Neutrophil (primary cell): ENCODE measurements around the gene IL2RA.

ENCODE experiments used
- H3K27ac ChIP-seq: fragments of 200-600 bp; sonication (generic); 2 replicates; pipeline ENCODE4 v1.5.1; 2016; ENCODE audit warnings: mild to moderate bottlenecking, moderate library complexity
- H3K27me3 ChIP-seq: fragments of 200-600 bp; sonication (generic); 2 replicates; pipeline ENCODE4 v1.6.0; 2016; ENCODE audit warnings: mild to moderate bottlenecking
- H3K36me3 ChIP-seq: fragments of 200-600 bp; sonication (generic); 2 replicates; pipeline ENCODE4 v1.5.1; 2017
- H3K4me1 ChIP-seq, 2 experiments: fragments of 200-600 bp in 1 of 2; sonication (generic) in 1 of 2; 1 replicate in 1 of 2; 2 replicates in 1 of 2; pipeline versions ENCODE4 v1.5.1 to v1.6.1; 2013 to 2016; ENCODE audit warnings: low read depth in 1 of 2, low read length in 1 of 2, mild to moderate bottlenecking in 1 of 2, moderate library complexity in 1 of 2; ENCODE audit not compliant: control insufficient read depth in 1 of 2, insufficient read depth in 1 of 2
- H3K4me3 ChIP-seq, 2 experiments: fragments of 200-600 bp in 1 of 2; sonication (generic) in 1 of 2; 1 replicate in 1 of 2; 2 replicates in 1 of 2; pipeline ENCODE4 v1.5.1; 2013 to 2016; ENCODE audit warnings: low read depth in 1 of 2, low read length in 1 of 2, mild to moderate bottlenecking in 1 of 2, moderate library complexity in 1 of 2
- H3K9me3 ChIP-seq: fragments of 200-600 bp; sonication (generic); 2 replicates; pipeline ENCODE4 v1.5.1; 2016
- TF ChIP-seq, protein P1 (sequence below): fragments of 200-600 bp; sonication (generic); IDR thresholded peaks from 2 replicates; pipeline ENCODE4 v1.5.1; 2016; ENCODE audit warnings: antibody characterized with exemption

The IL2RA gene

GRCh38 chr10:6038071-6038631 lies 24.0 kb downstream of the IL2RA start:
- no peaks in the 10 kb centered on the region for H3K4me1 ChIP-seq
- no peaks in the 10 kb centered on the region for H3K9me3 ChIP-seq
- H3K4me3 ChIP-seq = no peak overlapping the region
- no peak overlapping the region for H3K27ac ChIP-seq
- TF ChIP-seq, protein P1, sequence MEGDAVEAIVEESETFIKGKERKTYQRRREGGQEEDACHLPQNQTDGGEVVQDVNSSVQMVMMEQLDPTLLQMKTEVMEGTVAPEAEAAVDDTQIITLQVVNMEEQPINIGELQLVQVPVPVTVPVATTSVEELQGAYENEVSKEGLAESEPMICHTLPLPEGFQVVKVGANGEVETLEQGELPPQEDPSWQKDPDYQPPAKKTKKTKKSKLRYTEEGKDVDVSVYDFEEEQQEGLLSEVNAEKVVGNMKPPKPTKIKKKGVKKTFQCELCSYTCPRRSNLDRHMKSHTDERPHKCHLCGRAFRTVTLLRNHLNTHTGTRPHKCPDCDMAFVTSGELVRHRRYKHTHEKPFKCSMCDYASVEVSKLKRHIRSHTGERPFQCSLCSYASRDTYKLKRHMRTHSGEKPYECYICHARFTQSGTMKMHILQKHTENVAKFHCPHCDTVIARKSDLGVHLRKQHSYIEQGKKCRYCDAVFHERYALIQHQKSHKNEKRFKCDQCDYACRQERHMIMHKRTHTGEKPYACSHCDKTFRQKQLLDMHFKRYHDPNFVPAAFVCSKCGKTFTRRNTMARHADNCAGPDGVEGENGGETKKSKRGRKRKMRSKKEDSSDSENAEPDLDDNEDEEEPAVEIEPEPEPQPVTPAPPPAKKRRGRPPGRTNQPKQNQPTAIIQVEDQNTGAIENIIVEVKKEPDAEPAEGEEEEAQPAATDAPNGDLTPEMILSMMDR = no peak
- no peaks in the 10 kb centered on the region for H3K36me3 ChIP-seq
- peaks cover 4% of the 10 kb centered on the region for H3K27me3 ChIP-seq

DNA sequence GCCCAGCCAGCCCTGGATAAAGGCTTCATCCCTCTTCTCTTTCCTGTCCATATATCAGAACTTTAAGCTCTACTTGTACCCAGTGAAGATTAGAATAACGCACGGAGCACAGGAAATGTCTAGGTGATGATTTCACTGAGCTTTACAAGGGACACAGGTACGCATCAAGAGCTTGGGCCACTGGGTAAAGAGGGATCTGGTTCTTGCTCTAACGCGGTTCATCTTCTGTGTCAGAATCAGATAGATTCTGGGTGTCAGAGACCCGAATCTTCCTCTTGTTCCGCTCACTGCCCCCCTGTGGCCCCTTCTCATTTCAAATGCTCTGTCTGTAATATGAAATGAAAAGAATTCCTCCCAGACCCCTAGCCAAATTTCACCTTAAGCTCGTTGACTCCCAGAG lies 24.7 kb downstream of the IL2RA start:
- no peaks in the 10 kb centered on the region for H3K9me3 ChIP-seq
- H3K36me3 ChIP-seq = no peaks in the 10 kb centered on the region
- no peaks in the 10 kb centered on the region for H3K4me1 ChIP-seq
- TF ChIP-seq, protein P1 = no peak
- no peaks in the 10 kb centered on the region for H3K27me3 ChIP-seq
- H3K27ac ChIP-seq = no peak overlapping the region
- H3K4me3 ChIP-seq = no peak overlapping the region

GRCh38 chr10:6036861-6037321 lies 25.3 kb downstream of the IL2RA start:
- H3K4me3 ChIP-seq = no peak overlapping the region
- no peak overlapping the region for H3K27ac ChIP-seq
- TF ChIP-seq, protein P1 = no peak
- H3K4me1 ChIP-seq = no peaks in the 10 kb centered on the region
- H3K36me3 ChIP-seq = no peaks in the 10 kb centered on the region
- no peaks in the 10 kb centered on the region for H3K27me3 ChIP-seq
- no peaks in the 10 kb centered on the region for H3K9me3 ChIP-seq

GRCh38 chr10:6035931-6036575 lies 26.1 kb downstream of the IL2RA start:
- no peaks in the 10 kb centered on the region for H3K9me3 ChIP-seq
- H3K4me1 ChIP-seq = no peaks in the 10 kb centered on the region

GRCh38 chr10:6035101-6035834 lies 26.9 kb downstream of the IL2RA start:
- TF ChIP-seq, protein P1 = no peak
- H3K4me1 ChIP-seq = no peaks in the 10 kb centered on the region
- no peak overlapping the region for H3K4me3 ChIP-seq
- H3K9me3 ChIP-seq = no peaks in the 10 kb centered on the region
- H3K27ac ChIP-seq = no peak overlapping the region
- H3K27me3 ChIP-seq = no peaks in the 10 kb centered on the region
- H3K36me3 ChIP-seq = no peaks in the 10 kb centered on the region

More at GRCh38 chr10:6035931-6036575, 26.1 kb downstream of the IL2RA start:
- Histone ChIP-seq H3K27ac (no peak overlapping the region), H3K27me3 (no peaks in the 10 kb centered on the region), H3K4me3 (no peak overlapping the region), H3K36me3 (no peaks in the 10 kb centered on the region)
- TF ChIP-seq, protein P1 = no peak
